Spleen (tissue), 7 donors: ENCODE measurements around the gene CERT1.

ENCODE experiments used
- CTCF ChIP-seq, 11 experiments: fragments of 200-600 bp in 7 of 11; fragments of 450-650 bp in 4 of 11; sonication (generic) in 4 of 11; IDR thresholded peaks in 8 of 11; conservative IDR thresholded peaks in 3 of 11; 1 replicate in 7 of 11; 2 replicates in 4 of 11; pipeline versions ENCODE4 v1.4.0 to v1.8.0; 2016 to 2021; ENCODE audit warnings: antibody characterized with exemption in 11 of 11, inconsistent platforms in 4 of 11, mild to moderate bottlenecking in 1 of 11
- POLR2A ChIP-seq, 3 donors: fragments of 450-650 bp; IDR thresholded peaks; one replicate each; pipeline ENCODE4 v1.5.1; 2017; ENCODE audit warnings: antibody characterized with exemption in 3 of 3, mild to moderate bottlenecking in 1 of 3
- donor health status: DM: no; HTN: no; CAD: no; lungs with moderate emphysema.
- donor health status: DM: no; HTN: no; CAD: no.
- donor health status: DM: no; HTN: no; CAD: no.

- TF ChIP-seq CTCF (IDR thresholded peaks at IDR 0.05 in 8 of 11, conservative IDR thresholded peaks at IDR 0.05 in 3 of 11) (no peak), POLR2A (IDR thresholded peaks at IDR 0.05) (no peak)
Measured at GRCh38 chr5:75532190-75532589, 20.8 kb upstream of the CERT1 start.
